Heart right ventricle (tissue), 16 donors: ENCODE data around the gene KCNQ5. TPM values are rescaled to one million over a fixed set of nuclear protein-coding genes. Genes with fewer than 3 reads are reported as not detected.

Experiments
- ATAC-seq, 8 donors: fragments of 200-7000 bp; cut with Tn5 transposase; one replicate each; pipeline ENCODE4 v1.9.1; 2020; ENCODE audit warnings: mild to moderate bottlenecking in 8 of 8, moderate library complexity in 8 of 8, moderate number of reproducible peaks in 1 of 8
- DNase-seq, 2 donors: peaks; one replicate each; pipeline ENCODE4 v3.0.0-alpha.2; 2020
- H3K27ac ChIP-seq, 10 donors: fragments of 200-600 bp; sonication (generic) in 2 of 10; one replicate each; pipeline versions ENCODE4 v1.5.0 to v1.8.0; 2020 to 2022; ENCODE audit warnings: mild to moderate bottlenecking in 3 of 10
- H3K27me3 ChIP-seq, 7 donors: fragments of 200-600 bp; one replicate each; pipeline ENCODE4 v1.8.0; 2021 to 2022; ENCODE audit warnings: mild to moderate bottlenecking in 2 of 7
- H3K36me3 ChIP-seq, 9 donors: fragments of 200-600 bp; sonication (generic) in 1 of 9; one replicate each; pipeline versions ENCODE4 v1.5.0 to v1.8.0; 2020 to 2022; ENCODE audit warnings: mild to moderate bottlenecking in 2 of 9
- H3K4me1 ChIP-seq, 9 donors: fragments of 200-600 bp; sonication (generic) in 1 of 9; one replicate each; pipeline versions ENCODE4 v1.5.0 to v1.8.0; 2020 to 2022; ENCODE audit warnings: mild to moderate bottlenecking in 4 of 9
- H3K4me3 ChIP-seq, 10 donors: fragments of 200-600 bp; sonication (generic) in 2 of 10; one replicate each; pipeline versions ENCODE4 v1.5.0 to v1.8.0; 2020 to 2022; ENCODE audit warnings: mild to moderate bottlenecking in 7 of 10, moderate library complexity in 2 of 10
- H3K9me3 ChIP-seq, 11 donors: fragments of 200-600 bp in 10 of 11; sonication (generic) in 2 of 11; one replicate each; pipeline versions ENCODE4 v1.5.0 to v1.8.0; 2013 to 2022; ENCODE audit warnings: mild to moderate bottlenecking in 2 of 11, control low read depth in 1 of 11, moderate library complexity in 1 of 11
- CTCF ChIP-seq, 9 donors: fragments of 200-600 bp; sonication (generic) in 2 of 9; IDR thresholded peaks; one replicate each; pipeline versions ENCODE4 v1.5.0 to v1.8.0; 2021 to 2022; ENCODE audit warnings: antibody characterized with exemption in 9 of 9, mild to moderate bottlenecking in 5 of 9, moderate library complexity in 1 of 9
- WGBS, 2 donors: extraction: QIAGEN DNeasy Blood & Tissue Kit; methylation state at CpG; one replicate each; pipeline ENCODE4 v1.1.7; 2013; ENCODE audit warnings: inconsistent platforms in 1 of 2; 5-methylcytosine and 5-hydroxymethylcytosine counted together
- intact Hi-C, 10 donors: fragments of 100-400 bp; cut with DNase I; formaldehyde crosslinking; loops; one replicate each; pipeline versions ENCODE4 v1.11.1 to v1.14.2; 2022
- polyA plus RNA-seq, 2 donors: library from polyadenylated mRNA; stranded (reverse); fragments of 200-250 nt; gene quantifications; one replicate each; pipeline ENCODE4 v1.2.3, GENCODE V29; 2013
- total RNA-seq, 10 donors: library from RNA; stranded (reverse); fragmentation: NEBNext Ultra II Directional in 3 of 10; extraction: Animal tissue kit (Norgen Biotek cat#: 25700) in 3 of 10; gene quantifications; one replicate each; pipeline versions ENCODE4 v1.2.1 to v1.2.4, GENCODE V29; 2021 to 2023
- donor health status: Arrhythmogenic right ventricular cardiomyopathy.
- donor health status: ischemic (EF 13 %, LVEDD 7.1; RV severe dilation, severe dysfunction).
- donor health status: healthy with polysubstance abuse.
- donor health status: DM: no; HTN: yes; CAD: no.
- donor health status: DM: no; HTN: no; CAD: no.
- donor health status: ischemic (EF 25% LVEDD 6.9; RV normal size, moderate dysfunction).
- donor health status: ischemic (EF 25% LVEDD 5.7; RV mildly dilated, moderate dysfunction).
- donor health status: healthy.
- donor health status: DM: yes; HTN: yes; CAD: no.
- donor health status: Ischemic cardiomyopathy.
- donor health status: ischemic (EF 35%, LVEDD 5.7; RV mildly dilated, moderate dysfunction).
- donor health status: nonischemic (EF 11% LVEDD 7.7; RV severe dilation, severe dysfunction).
- donor health status: DM: yes; HTN: yes; CAD: no.
- donor health status: PGD.
- donor health status: ischemic (EF 29% LVEDD 5.4; RV normal size, mild dysfunction).
- donor health status: nonischemic (EF 23%, LVEDD 6.1; RV moderate dilation, normal function).

The KCNQ5 gene
- total and polyA plus RNA-seq, 12 donors, result under 0.01 to 0.15 (median 0.12) TPM; not detected in 9

GRCh38 chr6:72940265-72940664, 318.4 kb downstream of the KCNQ5 start:
- ATAC-seq (no peak), DNase-seq (no peak)
- Histone ChIP-seq H3K27me3 (peaks cover 0 to 5% (median 0%) of the 10 kb centered on the region in 7 donors), H3K9me3 (no peaks in the 10 kb centered on the region), H3K36me3 (no peaks in the 10 kb centered on the region), H3K4me3 (no peak overlapping the region), H3K27ac (no peak overlapping the region), H3K4me1 (no peaks in the 10 kb centered on the region)
- WGBS, 2 donors, result 94 to 96% methylated on average over 7 of the region's 7 CpGs
- intact Hi-C loops, result no loop called here
- no peak for TF ChIP-seq CTCF (IDR thresholded peaks at IDR 0.05)

GRCh38 chr6:72941263-72941662, 319.4 kb downstream of the KCNQ5 start:
- 77 to 85% methylated on average over 1 of the region's 1 CpG for WGBS, 2 donors
- ATAC-seq, result no peak
- H3K4me1 ChIP-seq, result no peaks in the 10 kb centered on the region
- no peaks in the 10 kb centered on the region for H3K9me3 ChIP-seq
- no peak overlapping the region for H3K4me3 ChIP-seq
- no peaks in the 10 kb centered on the region for H3K36me3 ChIP-seq
- no peak overlapping the region for H3K27ac ChIP-seq
- intact Hi-C loops, result no loop called here
- peaks cover 0 to 5% (median 0%) of the 10 kb centered on the region in 7 donors for H3K27me3 ChIP-seq
- TF ChIP-seq CTCF (IDR thresholded peaks at IDR 0.05), result no peak
- DNase-seq, result no peak

GRCh38 chr6:72941751-72942150, 319.9 kb downstream of the KCNQ5 start:
- no peak for TF ChIP-seq CTCF (IDR thresholded peaks at IDR 0.05)

GRCh38 chr6:72943699-72944098, 321.8 kb downstream of the KCNQ5 start:
- Histone ChIP-seq H3K4me3 (no peak overlapping the region), H3K4me1 (no peaks in the 10 kb centered on the region), H3K9me3 (no peaks in the 10 kb centered on the region), H3K36me3 (no peaks in the 10 kb centered on the region), H3K27ac (no peak overlapping the region), H3K27me3 (no peaks in the 10 kb centered on the region)
- ATAC-seq (no peak), DNase-seq (no peak)
- TF ChIP-seq CTCF (IDR thresholded peaks at IDR 0.05), result no peak
- 88 to 89% methylated on average over 1 of the region's 1 CpG for WGBS, 2 donors
- intact Hi-C loops, result no loop called here

More at GRCh38 chr6:72941751-72942150, 319.9 kb downstream of the KCNQ5 start:
- DNase-seq, result no peak
- 71 to 86% methylated on average over 1 of the region's 1 CpG for WGBS, 2 donors
- H3K9me3 ChIP-seq, result no peaks in the 10 kb centered on the region
- no peaks in the 10 kb centered on the region for H3K36me3 ChIP-seq
- intact Hi-C loops, result no loop called here
- H3K27me3 ChIP-seq, result peaks cover 0 to 4% (median 0%) of the 10 kb centered on the region in 7 donors
- H3K4me3 ChIP-seq, result no peak overlapping the region
- H3K4me1 ChIP-seq, result no peaks in the 10 kb centered on the region
- no peak overlapping the region for H3K27ac ChIP-seq
- no peak for ATAC-seq
